GM18505 (cell line): ENCODE measurements around the gene APRT.
"Not testable (repeated sequence)": the region's sequence is repeated elsewhere in the genome, so short reads cannot be mapped to it uniquely, and the experiment has no call there.

Experiments used
- ATAC-seq: cut with Tn5 transposase; IDR thresholded peaks from one replicate; pipeline ENCODE4 v1.9.1; 2021; ENCODE audit not compliant: unreplicated experiment
- POLR2A ChIP-seq: IDR thresholded peaks from 4 replicates; pipeline ENCODE4 v1.6.1; 2011; ENCODE audit warnings: borderline replicate concordance; ENCODE audit not compliant: insufficient read depth, insufficient read length; ENCODE audit errors: extremely low read depth

APRT gene

GRCh38 chr16:88803264-88803987, 8.3 kb downstream of the APRT start, which contains the start of gene CDT1:
Gene CDT1 (plus strand): TSS chr16:88803789. CDS start chr16:88803832, 43 bp downstream.
- ATAC-seq, result peak; percentile 50
- peak; percentile 68 for TF ChIP-seq POLR2A

GRCh38 chr16:88800277-88800592, 11.5 kb downstream of the APRT start:
- ATAC-seq, result no peak
- TF ChIP-seq POLR2A, result no peak

- ATAC-seq, result no peak
- TF ChIP-seq POLR2A, result no peak
Measured at GRCh38 chr16:88799569-88800276, 12.0 kb downstream of the APRT start.

- no peak for ATAC-seq
Measured at GRCh38 chr16:88798772-88799455, 12.8 kb downstream of the APRT start.

GRCh38 chr16:88798073-88798472, 13.7 kb downstream of the APRT start:
- TF ChIP-seq POLR2A, result no peak

More at GRCh38 chr16:88798772-88799455, 12.8 kb downstream of the APRT start:
- TF ChIP-seq POLR2A, result no peak

GRCh38 chr16:88796278-88796677, 15.4 kb downstream of the APRT start:
- no peak for ATAC-seq
- TF ChIP-seq POLR2A, result no peak

More at GRCh38 chr16:88798073-88798472, 13.7 kb downstream of the APRT start:
- no peak for ATAC-seq

GRCh38 chr16:88793251-88793954, 18.3 kb downstream of the APRT start:
- ATAC-seq, result no peak
- TF ChIP-seq POLR2A, result no peak

- no peak for ATAC-seq
- TF ChIP-seq POLR2A, result no peak
Measured at GRCh38 chr16:88792668-88793250, 19.0 kb downstream of the APRT start.

- no peak for TF ChIP-seq POLR2A
- no peak for ATAC-seq
Measured at GRCh38 chr16:88792078-88792550, 19.6 kb downstream of the APRT start.

- no peak for TF ChIP-seq POLR2A
- ATAC-seq, result no peak
Measured at GRCh38 chr16:88790312-88791211, 21.2 kb downstream of the APRT start.

- ATAC-seq, result no peak
- no peak for TF ChIP-seq POLR2A
Measured at GRCh38 chr16:88789594-88789993, 22.1 kb downstream of the APRT start.

GRCh38 chr16:88788749-88789148, 23.0 kb downstream of the APRT start:
- ATAC-seq, result not testable (repeated sequence)

GRCh38 chr16:88787579-88788314, 24.0 kb downstream of the APRT start:
- ATAC-seq, result no peak
- TF ChIP-seq POLR2A, result no peak
